Fibroblast of the aortic adventitia (primary cell): Measurements from ENCODE around the gene ERCC4. TPM values are rescaled to one million over a fixed set of nuclear protein-coding genes. Genes with fewer than 3 reads are reported as not detected.

Experiments
- DNase-seq: peaks from one replicate; pipeline ENCODE4 v3.0.0-alpha.2; 2010; ENCODE audit warnings: low read depth
- H3K4me3 ChIP-seq: 2 replicates; pipeline ENCODE4 v1.5.1; 2011; ENCODE audit warnings: low read depth, mild to moderate bottlenecking, control low read depth, low read length, moderate library complexity
- total RNA-seq: library from RNA; depleted of rRNA; stranded (reverse); fragments of >200 nt; gene quantifications from 2 replicates; pipeline ENCODE4 v1.2.3, GENCODE V29; 2012; ENCODE audit warnings: low replicate concordance
- TF ChIP-seq, protein P1 (sequence below): IDR thresholded peaks from 2 replicates; pipeline ENCODE4 v1.5.1; 2011; ENCODE audit warnings: mild to moderate bottlenecking, low read length, control low read depth, inconsistent platforms; ENCODE audit not compliant: insufficient read depth

ERCC4 gene
- total RNA-seq, 1 donor, result 16.4 TPM

DNA sequence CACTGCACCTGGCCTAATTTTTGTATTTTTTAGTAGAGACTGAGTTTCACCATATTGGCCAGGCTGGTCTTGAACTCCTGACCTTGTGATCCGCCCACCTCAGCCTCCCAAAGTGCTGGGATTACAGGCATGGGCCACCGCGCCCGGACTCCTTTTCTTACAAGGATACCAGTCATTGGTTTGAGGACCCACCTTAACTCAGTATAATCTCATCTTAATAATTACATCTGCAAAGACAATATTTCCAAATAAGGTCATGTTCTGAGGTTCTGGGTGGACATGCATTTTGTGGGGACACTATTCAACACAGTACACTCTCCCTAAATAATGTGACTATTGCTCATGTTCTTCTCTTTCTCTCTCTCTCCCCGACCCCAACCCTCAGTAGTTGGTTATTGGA is 63.7 kb downstream of the ERCC4 start:
- no peak overlapping the region for H3K4me3 ChIP-seq
- TF ChIP-seq, protein P1, sequence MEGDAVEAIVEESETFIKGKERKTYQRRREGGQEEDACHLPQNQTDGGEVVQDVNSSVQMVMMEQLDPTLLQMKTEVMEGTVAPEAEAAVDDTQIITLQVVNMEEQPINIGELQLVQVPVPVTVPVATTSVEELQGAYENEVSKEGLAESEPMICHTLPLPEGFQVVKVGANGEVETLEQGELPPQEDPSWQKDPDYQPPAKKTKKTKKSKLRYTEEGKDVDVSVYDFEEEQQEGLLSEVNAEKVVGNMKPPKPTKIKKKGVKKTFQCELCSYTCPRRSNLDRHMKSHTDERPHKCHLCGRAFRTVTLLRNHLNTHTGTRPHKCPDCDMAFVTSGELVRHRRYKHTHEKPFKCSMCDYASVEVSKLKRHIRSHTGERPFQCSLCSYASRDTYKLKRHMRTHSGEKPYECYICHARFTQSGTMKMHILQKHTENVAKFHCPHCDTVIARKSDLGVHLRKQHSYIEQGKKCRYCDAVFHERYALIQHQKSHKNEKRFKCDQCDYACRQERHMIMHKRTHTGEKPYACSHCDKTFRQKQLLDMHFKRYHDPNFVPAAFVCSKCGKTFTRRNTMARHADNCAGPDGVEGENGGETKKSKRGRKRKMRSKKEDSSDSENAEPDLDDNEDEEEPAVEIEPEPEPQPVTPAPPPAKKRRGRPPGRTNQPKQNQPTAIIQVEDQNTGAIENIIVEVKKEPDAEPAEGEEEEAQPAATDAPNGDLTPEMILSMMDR, result no peak
- no peak for DNase-seq

DNA sequence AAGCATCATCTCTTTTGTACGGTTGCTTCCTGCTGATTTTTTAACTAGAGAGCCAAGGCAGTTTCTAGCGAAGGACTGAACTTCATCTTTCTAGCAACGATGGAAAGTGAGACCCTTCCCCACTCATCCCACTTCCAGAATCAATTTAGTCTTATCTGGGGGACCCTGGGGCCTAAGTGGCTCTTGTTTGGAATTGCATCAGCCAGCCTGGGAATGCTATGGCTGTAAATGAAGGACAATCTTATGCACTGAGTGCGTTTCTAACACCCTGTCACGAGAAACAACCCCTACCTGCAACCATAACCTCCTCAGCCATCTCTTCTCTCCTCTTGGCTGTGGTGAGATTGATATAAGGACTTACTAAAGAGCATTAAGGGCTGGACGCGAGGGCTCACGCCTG is 64.8 kb downstream of the ERCC4 start:
- TF ChIP-seq, protein P1, result no peak
- DNase-seq, result no peak
- no peak overlapping the region for H3K4me3 ChIP-seq

DNA sequence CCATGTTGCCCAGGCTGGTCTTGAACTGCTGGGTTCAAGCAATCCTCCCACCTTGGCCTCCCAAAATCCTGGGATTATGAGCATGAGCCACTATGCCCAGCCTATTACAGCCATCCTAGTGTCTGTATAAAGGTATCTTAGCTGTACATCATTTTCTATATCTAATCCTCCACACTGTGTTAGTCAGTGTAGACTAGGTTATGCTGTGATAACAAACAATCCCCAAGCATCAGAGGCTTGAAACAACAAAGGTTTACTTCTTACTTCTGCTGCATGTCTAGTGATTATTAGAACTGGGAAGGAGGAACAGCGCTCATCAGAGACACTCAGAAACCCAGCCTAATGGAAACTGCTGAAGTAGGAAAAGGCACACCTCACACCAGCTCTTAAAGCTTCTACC is 68.1 kb downstream of the ERCC4 start:
- TF ChIP-seq, protein P1, result no peak
- no peak for DNase-seq
- no peak overlapping the region for H3K4me3 ChIP-seq

DNA sequence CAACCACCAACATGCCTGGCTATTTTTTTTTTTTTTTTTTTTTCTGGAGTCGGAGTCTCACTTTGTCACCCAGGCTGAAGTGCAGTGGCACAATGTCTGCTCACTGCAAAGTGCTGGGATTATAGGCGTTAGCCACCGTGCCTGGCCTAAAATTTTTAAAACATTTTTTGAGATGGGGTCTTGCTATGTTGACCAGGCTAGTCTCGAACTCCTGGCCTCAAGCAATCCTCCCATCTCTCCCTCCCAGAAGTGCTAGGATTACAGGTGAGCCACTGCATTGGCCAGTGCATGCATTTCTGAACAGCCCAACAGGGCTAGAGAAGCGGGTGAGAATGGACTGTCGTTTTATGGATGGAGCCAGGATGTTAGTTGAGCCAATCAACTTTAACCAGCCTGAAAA is 72.4 kb downstream of the ERCC4 start:
- TF ChIP-seq, protein P1, result no peak
- DNase-seq, result no peak

DNA sequence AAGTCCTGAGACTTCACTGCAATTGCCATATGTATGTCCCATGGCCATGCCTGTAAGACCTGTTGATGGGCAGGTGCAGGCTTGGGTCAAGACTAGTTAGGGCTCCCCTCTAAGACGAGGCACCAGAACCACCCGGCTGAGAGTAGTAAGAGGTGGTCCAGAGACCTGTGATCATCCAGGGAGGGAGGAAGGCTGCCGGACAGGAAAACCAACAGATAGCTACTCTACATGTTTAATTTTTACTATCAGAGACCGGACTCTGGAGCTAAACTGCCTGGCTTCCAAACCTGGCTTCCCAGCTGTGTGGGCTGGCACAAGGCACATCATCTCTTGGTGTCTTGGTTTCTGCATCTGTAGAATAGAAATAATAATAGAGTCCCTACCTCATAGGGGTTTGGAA is 73.0 kb downstream of the ERCC4 start:
- TF ChIP-seq, protein P1, result no peak
- no peak for DNase-seq

More for the DNA sequence above, 72.4 kb downstream of the ERCC4 start:
- no peak overlapping the region for H3K4me3 ChIP-seq

DNA sequence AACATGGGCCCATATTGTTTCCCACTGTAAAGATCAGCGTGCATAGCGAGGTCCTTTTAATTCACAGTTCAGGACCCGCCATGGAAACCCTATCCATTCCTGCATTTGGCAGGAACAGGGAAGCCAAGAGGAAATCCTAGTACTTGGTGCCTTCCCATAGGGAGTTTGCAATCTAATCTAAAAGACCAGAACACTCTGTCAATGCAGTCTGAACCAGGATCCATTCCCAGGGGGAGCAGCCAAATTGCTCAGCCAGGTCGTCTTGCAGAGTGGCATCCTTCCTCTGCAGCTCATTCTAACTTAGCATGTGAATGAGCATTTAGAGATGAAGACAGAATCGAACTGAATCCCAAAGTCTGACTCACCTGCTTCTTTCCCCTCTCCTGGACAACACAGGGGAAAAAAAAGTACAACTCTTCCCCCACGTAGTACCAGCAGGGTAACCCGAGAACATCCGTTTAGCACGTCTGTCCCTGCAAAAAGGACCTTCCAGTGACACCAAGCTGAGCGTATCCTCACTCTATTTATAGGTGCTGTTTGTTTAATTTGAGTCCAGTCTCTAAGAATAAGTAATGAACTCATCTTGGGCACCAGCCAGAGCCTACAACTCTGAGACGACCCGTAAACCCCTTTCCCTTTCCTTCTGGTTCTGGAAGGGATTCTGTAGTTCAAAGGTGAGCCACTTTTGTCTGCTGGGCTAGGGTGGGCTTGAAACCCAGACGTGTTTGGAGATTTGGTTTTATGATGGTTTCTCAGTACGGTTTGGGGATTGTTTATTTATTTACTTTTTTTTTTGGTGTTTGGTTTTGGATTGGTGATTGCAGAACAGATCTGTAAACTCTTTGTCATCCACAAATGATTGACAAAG is 74.5 kb downstream of the ERCC4 start:
- no peak for DNase-seq
- no peak overlapping the region for H3K4me3 ChIP-seq
- TF ChIP-seq, protein P1, result no peak

More for the DNA sequence above, 73.0 kb downstream of the ERCC4 start:
- no peak overlapping the region for H3K4me3 ChIP-seq
